HCT116 (cell line): ENCODE measurements around the gene TLE4. TPM values are rescaled to one million over a fixed set of nuclear protein-coding genes. Genes with fewer than 3 reads are reported as not detected.

Experiments
- ATAC-seq: fragments of 200-7000 bp; cut with Tn5 transposase; 2 replicates; pipeline ENCODE4 v1.9.1; 2020; ENCODE audit warnings: mild to moderate bottlenecking, moderate library complexity
- BruUV-seq: library from RNA; stranded (reverse); fragments of 400-500 nt; replicated peaks from 2 replicates; lab custom pipeline; 2021; lab: Mats Ljungman, UMichigan
- CTCF ChIA-PET: fragments of 300-600 bp; sonication (Branson Sonifier 250); formaldehyde crosslinking; loops from one replicate; lab custom pipeline; 2021; ENCODE audit warnings: antibody characterized with exemption; lab: Charles Lee
- POLR2A ChIA-PET: fragments of 300-600, 350-600 bp; sonication (Branson Sonifier 250); formaldehyde crosslinking; loops from one replicate; lab custom pipeline; 2021; ENCODE audit warnings: antibody characterized with exemption; lab: Charles Lee
- RAD21 ChIA-PET, 2 experiments: fragments of 300-600 bp; sonication (Branson Sonifier 250); formaldehyde crosslinking; loops; one replicate each; lab custom pipeline; 2023; ENCODE audit warnings: low total read pairs in 2 of 2; ENCODE audit not compliant: uncharacterized antibody in 2 of 2, unreplicated experiment in 2 of 2, low non-redundant PET in 1 of 2; lab: Charles Lee
- DNase-seq: peaks from one replicate; pipeline ENCODE4 v3.0.0-alpha.2; 2010; ENCODE audit warnings: low read depth, low spot score
- H2AFZ ChIP-seq: fragments of 200-600 bp; shearing (Covaris generic), sonication (generic); 2 replicates; pipeline ENCODE4 v1.6.1; 2017; ENCODE audit warnings: low read depth, mixed run types, mixed read lengths, antibody characterized with exemption, low read length; ENCODE audit not compliant: poor library complexity, severe bottlenecking
- H3K27ac ChIP-seq: 2 replicates; pipeline ENCODE4 v1.5.1; 2012; ENCODE audit warnings: low read depth, low read length
- H3K27me3 ChIP-seq: fragments of 200-600 bp; sonication (generic); 2 replicates; pipeline ENCODE4 v1.6.1; 2016; ENCODE audit warnings: mixed run types, low read length, mixed read lengths; ENCODE audit not compliant: insufficient read depth
- H3K36me3 ChIP-seq, 2 experiments: fragments of 200-500 bp in 1 of 2; fragments of 200-600 bp in 1 of 2; sonication (Bioruptor generic) in 1 of 2; sonication (generic) in 1 of 2; 2 replicates each; pipeline versions ENCODE4 v1.5.1 to v1.6.1; 2014 to 2016; ENCODE audit warnings: low read length in 2 of 2, inconsistent platforms in 1 of 2, mixed read lengths in 1 of 2, mixed run types in 1 of 2; ENCODE audit not compliant: insufficient read depth in 2 of 2, control insufficient read depth in 1 of 2
- H3K4me1 ChIP-seq, 2 experiments: fragments of 200-600 bp in 1 of 2; sonication (generic) in 1 of 2; 2 replicates each; pipeline versions ENCODE4 v1.5.1 to v1.6.1; 2012 to 2017; ENCODE audit warnings: low read length in 2 of 2, inconsistent platforms in 1 of 2, mild to moderate bottlenecking in 1 of 2, mixed read lengths in 1 of 2, mixed run types in 1 of 2, moderate library complexity in 1 of 2; ENCODE audit not compliant: insufficient read depth in 2 of 2, control insufficient read depth in 1 of 2
- H3K4me2 ChIP-seq: fragments of 200-600 bp; sonication (generic); 2 replicates; pipeline ENCODE4 v1.6.1; 2017; ENCODE audit warnings: mixed run types, low read length, mixed read lengths
- H3K4me3 ChIP-seq, 2 experiments: fragments of 200-600 bp in 1 of 2; sonication (generic) in 1 of 2; replicated peaks in 1 of 2; 2 replicates each; pipeline ENCODE4 v1.5.1; 2011 to 2016; ENCODE audit warnings: low read length in 2 of 2, control low read depth in 1 of 2, low read depth in 1 of 2, mild to moderate bottlenecking in 1 of 2, mixed read lengths in 1 of 2, mixed run types in 1 of 2
- H3K79me2 ChIP-seq: fragments of 200-600 bp; sonication (generic); 2 replicates; pipeline ENCODE4 v1.6.1; 2017; ENCODE audit warnings: mild to moderate bottlenecking, mixed run types, low read length, moderate library complexity, mixed read lengths; ENCODE audit not compliant: insufficient read depth
- H3K9ac ChIP-seq: fragments of 200-600 bp; sonication (generic); 2 replicates; pipeline ENCODE4 v1.6.1; 2016; ENCODE audit warnings: low read length, mixed read lengths
- H3K9me2 ChIP-seq: fragments of 200-600 bp; sonication (generic), shearing (Covaris generic); 2 replicates; pipeline ENCODE4 v1.6.1; 2017; ENCODE audit warnings: mixed run types, mild to moderate bottlenecking, moderate library complexity; ENCODE audit not compliant: insufficient read depth
- H3K9me3 ChIP-seq, 2 experiments: fragments of 200-500 bp in 1 of 2; fragments of 200-600 bp in 1 of 2; sonication (Bioruptor generic) in 1 of 2; sonication (generic) in 1 of 2; 2 replicates each; pipeline ENCODE4 v1.6.1; 2014 to 2017; ENCODE audit warnings: low read length in 2 of 2, mixed read lengths in 2 of 2, inconsistent platforms in 1 of 2, low read depth in 1 of 2, mild to moderate bottlenecking in 1 of 2, mixed run types in 1 of 2, moderate library complexity in 1 of 2; ENCODE audit not compliant: control insufficient read depth in 1 of 2, insufficient read depth in 1 of 2
- H4K20me1 ChIP-seq: fragments of 200-600 bp; sonication (generic), shearing (Covaris generic); 2 replicates; pipeline ENCODE4 v1.6.1; 2017; ENCODE audit warnings: mixed run types, mild to moderate bottlenecking, moderate library complexity; ENCODE audit not compliant: insufficient read depth
- EZH2 ChIP-seq: fragments of 200-600 bp; sonication (generic); IDR thresholded peaks from 2 replicates; pipeline ENCODE4 v1.6.1; 2017; ENCODE audit warnings: antibody characterized with exemption, mixed run types
- JUND ChIP-seq: IDR thresholded peaks from 2 replicates; pipeline ENCODE4 v1.6.1; 2012
- REST ChIP-seq: IDR thresholded peaks from 2 replicates; pipeline ENCODE4 v1.6.1; 2012; ENCODE audit warnings: low read depth
- SP1 ChIP-seq: IDR thresholded peaks from 2 replicates; pipeline ENCODE4 v1.6.1; 2012; ENCODE audit warnings: low read depth
- YY1 ChIP-seq: IDR thresholded peaks from 2 replicates; pipeline ENCODE4 v1.6.1; 2011; ENCODE audit warnings: low read length, low read depth, moderate library complexity, mild to moderate bottlenecking; ENCODE audit not compliant: insufficient replicate concordance; ENCODE audit errors: extremely low read depth
- intact Hi-C: fragments of 100-400 bp; cut with micrococcal nuclease; formaldehyde crosslinking; loops from 2 replicates; pipeline ENCODE4 v1.10.0; 2022
- total RNA-seq: library from RNA; stranded (reverse); gene quantifications from one replicate; pipeline ENCODE4 v1.2.1, GENCODE V29; 2021; ENCODE audit not compliant: unreplicated experiment
- TF ChIP-seq, protein P1 (sequence below): IDR thresholded peaks from 2 replicates; pipeline ENCODE4 v1.6.1; 2012
- TF ChIP-seq, protein P2 (sequence below): IDR thresholded peaks from 2 replicates; pipeline ENCODE4 v1.6.1; 2011; ENCODE audit warnings: mild to moderate bottlenecking, low read length, moderate library complexity; ENCODE audit not compliant: insufficient replicate concordance; ENCODE audit errors: extremely low read depth

Gene TLE4
- total RNA-seq, 1 experiment from 2014 or later: 0.39 TPM

- Histone ChIP-seq H3K9me2 (no peaks in the 10 kb centered on the region), H3K4me1 (no peaks in the 10 kb centered on the region), H3K27ac (no peak overlapping the region), H3K79me2 (no peaks in the 10 kb centered on the region), H4K20me1 (no peaks in the 10 kb centered on the region), H3K9me3 (peaks cover 3 to 18% of the 10 kb centered on the region in 2 experiments; a peak in 1 of 4 replicates), H3K9ac (no peak overlapping the region), H3K27me3 (no peaks in the 10 kb centered on the region), H3K4me3 (no peak overlapping the region), H3K36me3 (no peaks in the 10 kb centered on the region), H2AFZ (no peak overlapping the region), H3K4me2 (no peak overlapping the region)
- no peak for ATAC-seq
- intact Hi-C loops: no loop called here
- TF ChIP-seq, protein P1, sequence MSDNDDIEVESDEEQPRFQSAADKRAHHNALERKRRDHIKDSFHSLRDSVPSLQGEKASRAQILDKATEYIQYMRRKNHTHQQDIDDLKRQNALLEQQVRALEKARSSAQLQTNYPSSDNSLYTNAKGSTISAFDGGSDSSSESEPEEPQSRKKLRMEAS: no peak
- no peak for TF ChIP-seq REST
- no peak for DNase-seq
- ChIA-PET POLR2A (no interaction called here), CTCF (no interaction called here), RAD21 (no interaction called here)
- BruUV-seq: no TSS peak
Measured at GRCh38 chr9:79645110-79645509, 73.3 kb downstream of the TLE4 start.

DNA sequence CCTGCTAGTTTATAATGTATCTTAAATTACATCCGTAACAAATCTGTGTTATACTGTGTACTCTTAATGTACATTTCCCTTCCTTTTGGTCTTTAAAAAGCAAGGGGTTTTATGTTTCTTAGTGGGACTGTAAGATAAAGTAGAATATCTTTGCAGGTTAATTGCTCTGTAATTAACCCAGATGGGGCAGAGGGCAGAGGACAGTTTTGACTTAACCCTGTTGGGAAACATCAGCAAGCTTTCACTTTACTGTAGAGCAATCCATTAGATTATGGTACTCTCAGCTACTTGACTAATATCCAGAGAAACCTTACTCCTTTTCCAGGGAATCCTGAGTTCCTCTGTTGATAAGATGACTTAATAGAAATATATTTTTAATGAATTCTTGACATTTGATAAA lies 74.3 kb downstream of the TLE4 start:
- RAD21 ChIA-PET: no interaction called here
- H3K4me1 ChIP-seq: no peaks in the 10 kb centered on the region
- no peaks in the 10 kb centered on the region for H3K9me2 ChIP-seq
- H3K27me3 ChIP-seq: no peaks in the 10 kb centered on the region
- CTCF ChIA-PET: no interaction called here
- TF ChIP-seq, protein P2, sequence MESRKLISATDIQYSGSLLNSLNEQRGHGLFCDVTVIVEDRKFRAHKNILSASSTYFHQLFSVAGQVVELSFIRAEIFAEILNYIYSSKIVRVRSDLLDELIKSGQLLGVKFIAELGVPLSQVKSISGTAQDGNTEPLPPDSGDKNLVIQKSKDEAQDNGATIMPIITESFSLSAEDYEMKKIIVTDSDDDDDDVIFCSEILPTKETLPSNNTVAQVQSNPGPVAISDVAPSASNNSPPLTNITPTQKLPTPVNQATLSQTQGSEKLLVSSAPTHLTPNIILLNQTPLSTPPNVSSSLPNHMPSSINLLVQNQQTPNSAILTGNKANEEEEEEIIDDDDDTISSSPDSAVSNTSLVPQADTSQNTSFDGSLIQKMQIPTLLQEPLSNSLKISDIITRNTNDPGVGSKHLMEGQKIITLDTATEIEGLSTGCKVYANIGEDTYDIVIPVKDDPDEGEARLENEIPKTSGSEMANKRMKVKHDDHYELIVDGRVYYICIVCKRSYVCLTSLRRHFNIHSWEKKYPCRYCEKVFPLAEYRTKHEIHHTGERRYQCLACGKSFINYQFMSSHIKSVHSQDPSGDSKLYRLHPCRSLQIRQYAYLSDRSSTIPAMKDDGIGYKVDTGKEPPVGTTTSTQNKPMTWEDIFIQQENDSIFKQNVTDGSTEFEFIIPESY: no peak
- TF ChIP-seq JUND (no peak), EZH2 (no peak), YY1 (no peak), SP1 (no peak)
- H3K9me3 ChIP-seq: peaks cover 3 to 18% of the 10 kb centered on the region in 2 experiments; a peak in 1 of 4 replicates
- no TSS peak for BruUV-seq
- H4K20me1 ChIP-seq: no peaks in the 10 kb centered on the region
- no peak overlapping the region for H3K27ac ChIP-seq
- H3K9ac ChIP-seq: no peak overlapping the region
- H2AFZ ChIP-seq: no peak overlapping the region
- DNase-seq: no peak
- POLR2A ChIA-PET: no interaction called here
- no peaks in the 10 kb centered on the region for H3K36me3 ChIP-seq
- intact Hi-C loops: no loop called here
- H3K4me2 ChIP-seq: no peak overlapping the region
- no peak overlapping the region for H3K4me3 ChIP-seq
- no peaks in the 10 kb centered on the region for H3K79me2 ChIP-seq
- ATAC-seq: no peak
